ENCODE results near the gene GABPB2. TPM values are rescaled to one million over a fixed set of nuclear protein-coding genes. Genes with fewer than 3 reads are reported as not detected.
A peak's percentile ranks its signal among the peaks of the same experiment; 100 is the strongest.

GABPB2 gene
- total and polyA plus RNA-seq, 2 experiments from 2014 or later = 1.7 to 4.6 TPM

GRCh38 chr1:151165738-151166504 lies 95.4 kb downstream of the GABPB2 start, which contains the start of the genes LYSMD1 and SCNM1:
LYSMD1 (minus strand) TSS chr1:151165902; CDS start chr1:151165258, 644 bp downstream.
SCNM1 (plus strand) TSS chr1:151166144; CDS start chr1:151166153, 9 bp downstream.
- H3K36me3 ChIP-seq = peaks cover 19% of the 10 kb centered on the region
- peak within 1 kb of the TSS; percentile 75 for H3K4me3 ChIP-seq
- DNase-seq (ENCODE audit: low read depth in 1 of 2, low spot score in 1 of 2) = peak; percentile 97 to 99
- TF ChIP-seq CTCF (IDR thresholded peaks at IDR 0.05; ENCODE audit: low read depth, low read length) = no peak
- no peaks in the 10 kb centered on the region for H3K9me3 ChIP-seq (ENCODE audit: low read depth)
- H3K4me1 ChIP-seq (ENCODE audit: low read depth) = peaks cover 14% of the 10 kb centered on the region
- peak within 1 kb of the TSS; percentile 89 for H3K27ac ChIP-seq
- H3K27me3 ChIP-seq = no peaks in the 10 kb centered on the region

GRCh38 chr1:151166505-151166956 lies 96.0 kb downstream of the GABPB2 start:
- no peak for TF ChIP-seq CTCF (IDR thresholded peaks at IDR 0.05; ENCODE audit: low read depth, low read length)
- no peaks in the 10 kb centered on the region for H3K27me3 ChIP-seq
- H3K4me3 ChIP-seq = peak overlapping the region; percentile 75
- H3K4me1 ChIP-seq (ENCODE audit: low read depth) = peaks cover 14% of the 10 kb centered on the region
- H3K27ac ChIP-seq = peak overlapping the region; percentile 68
- H3K9me3 ChIP-seq (ENCODE audit: low read depth) = no peaks in the 10 kb centered on the region
- peak; percentile 49 to 70 for DNase-seq (ENCODE audit: low read depth in 1 of 2, low spot score in 1 of 2)
- peaks cover 16% of the 10 kb centered on the region for H3K36me3 ChIP-seq

DNA sequence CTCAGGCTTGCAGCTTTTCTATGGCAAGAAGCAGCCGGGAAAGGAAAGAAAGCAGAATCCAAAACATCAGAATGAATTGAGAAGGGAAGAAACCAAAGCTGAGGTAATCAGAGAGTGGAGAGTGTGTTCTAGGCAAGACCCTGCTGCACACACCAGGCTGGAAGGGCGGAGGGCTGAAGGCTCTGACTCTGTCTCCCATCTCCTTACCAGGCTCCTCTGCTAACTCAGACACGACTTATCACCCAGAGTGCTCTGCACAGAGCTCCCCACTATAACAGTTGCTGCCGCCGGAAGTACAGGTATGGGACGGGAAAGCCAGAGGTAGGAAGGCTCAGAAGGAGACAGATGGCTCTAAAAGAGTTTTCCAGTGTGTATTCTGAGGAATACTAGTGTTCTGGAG lies 96.6 kb downstream of the GABPB2 start:
- Histone ChIP-seq H3K9me3 (ENCODE audit: low read depth) (no peaks in the 10 kb centered on the region), H3K4me1 (ENCODE audit: low read depth) (peaks cover 14% of the 10 kb centered on the region), H3K36me3 (peaks cover 12% of the 10 kb centered on the region), H3K4me3 (peak overlapping the region; percentile 75), H3K27ac (peak overlapping the region; percentile 68), H3K27me3 (no peaks in the 10 kb centered on the region)
- TF ChIP-seq CTCF (IDR thresholded peaks at IDR 0.05; ENCODE audit: low read depth, low read length) = no peak
- no peak for DNase-seq (ENCODE audit: low read depth in 1 of 2, low spot score in 1 of 2)

- no peak overlapping the region for H3K4me3 ChIP-seq
- TF ChIP-seq CTCF (IDR thresholded peaks at IDR 0.05; ENCODE audit: low read depth, low read length) = no peak
- H3K36me3 ChIP-seq = peaks cover 14% of the 10 kb centered on the region
- no peaks in the 10 kb centered on the region for H3K9me3 ChIP-seq (ENCODE audit: low read depth)
- no peak for DNase-seq (ENCODE audit: low read depth in 1 of 2, low spot score in 1 of 2)
- H3K27me3 ChIP-seq = no peaks in the 10 kb centered on the region
- no peak overlapping the region for H3K27ac ChIP-seq
- H3K4me1 ChIP-seq (ENCODE audit: low read depth) = peaks cover 6% of the 10 kb centered on the region
Observed at GRCh38 chr1:151171190-151171589, 100.6 kb downstream of the GABPB2 start.

Other genes starting within 250 kb of the GABPB2 start
- gene ARNT, start 194.2 kb upstream of the GABPB2 start, total RNA-seq = 46.8 and 87.3 TPM in 2 replicates
- 29.4 and 44.0 TPM in 2 replicates for gene ARNT, start 194.2 kb upstream of the GABPB2 start, polyA plus RNA-seq
- gene CTXND2, start 183.6 kb upstream of the GABPB2 start, total RNA-seq = not detected in 2 replicates
- not detected in 2 replicates for gene CTXND2, start 183.6 kb upstream of the GABPB2 start, polyA plus RNA-seq
- 37.8 and 69.9 TPM in 2 replicates for gene SETDB1, start 144.4 kb upstream of the GABPB2 start, total RNA-seq
- 20.1 and 23.7 TPM in 2 replicates for gene SETDB1, start 144.4 kb upstream of the GABPB2 start, polyA plus RNA-seq
- 64.7 and 65.0 TPM in 2 replicates for gene CERS2, start 95.9 kb upstream of the GABPB2 start, total RNA-seq
- 119 and 124 TPM in 2 replicates for gene CERS2, start 95.9 kb upstream of the GABPB2 start, polyA plus RNA-seq
- 0.21 and 1.7 TPM in 2 replicates for gene ANXA9, start 88.5 kb upstream of the GABPB2 start, total RNA-seq
- gene ANXA9, start 88.5 kb upstream of the GABPB2 start, polyA plus RNA-seq = 1.4 and 2.0 TPM in 2 replicates
- gene MINDY1, start 63.9 kb upstream of the GABPB2 start, total RNA-seq = 29.3 and 35.6 TPM in 2 replicates
- gene MINDY1, start 63.9 kb upstream of the GABPB2 start, polyA plus RNA-seq = 11.5 and 18.9 TPM in 2 replicates
- gene PRUNE1, start 62.3 kb upstream of the GABPB2 start, total RNA-seq = 44.1 and 51.6 TPM in 2 replicates
- gene PRUNE1, start 62.3 kb upstream of the GABPB2 start, polyA plus RNA-seq = 52.2 and 67.3 TPM in 2 replicates
- gene BNIPL, start 34.2 kb upstream of the GABPB2 start, total RNA-seq = 0.66 and 1.3 TPM in 2 replicates
- gene BNIPL, start 34.2 kb upstream of the GABPB2 start, polyA plus RNA-seq = 0.65 and 1.3 TPM in 2 replicates
- gene C1orf56, start 23.0 kb upstream of the GABPB2 start, total RNA-seq = 11.6 and 13.6 TPM in 2 replicates
- gene C1orf56, start 23.0 kb upstream of the GABPB2 start, polyA plus RNA-seq = 15.6 TPM in 2 replicates
- gene CDC42SE1, start 11.1 kb upstream of the GABPB2 start, total RNA-seq = 42.8 and 49.3 TPM in 2 replicates
- 24.0 and 25.4 TPM in 2 replicates for gene CDC42SE1, start 11.1 kb upstream of the GABPB2 start, polyA plus RNA-seq
- 15.1 and 30.1 TPM in 2 replicates for gene MLLT11, start 10.4 kb upstream of the GABPB2 start, total RNA-seq
- gene MLLT11, start 10.4 kb upstream of the GABPB2 start, polyA plus RNA-seq = 54.5 and 91.6 TPM in 2 replicates
- gene SEMA6C, start 75.9 kb downstream of the GABPB2 start, total RNA-seq = 22.0 and 28.1 TPM in 2 replicates
- 23.3 and 29.9 TPM in 2 replicates for gene SEMA6C, start 75.9 kb downstream of the GABPB2 start, polyA plus RNA-seq
- 0.45 TPM in 1 of 2 replicates, not detected in the other for gene TNFAIP8L2, start 85.9 kb downstream of the GABPB2 start, total RNA-seq
- 0.20 and 0.39 TPM in 2 replicates for gene TNFAIP8L2, start 85.9 kb downstream of the GABPB2 start, polyA plus RNA-seq
- 19.7 and 26.7 TPM in 2 replicates for gene LYSMD1, start 95.1 kb downstream of the GABPB2 start, total RNA-seq
- 4.9 and 8.0 TPM in 2 replicates for gene LYSMD1, start 95.1 kb downstream of the GABPB2 start, polyA plus RNA-seq
- 30.8 and 50.9 TPM in 2 replicates for gene SCNM1, start 95.4 kb downstream of the GABPB2 start, total RNA-seq
- gene SCNM1, start 95.4 kb downstream of the GABPB2 start, polyA plus RNA-seq = 66.5 and 80.7 TPM in 2 replicates
- 0.48 TPM in 1 of 2 replicates, not detected in the other for gene TMOD4, start 105.2 kb downstream of the GABPB2 start, total RNA-seq
- gene TMOD4, start 105.2 kb downstream of the GABPB2 start, polyA plus RNA-seq = 0.44 TPM in 1 of 2 replicates, not detected in the other
- gene VPS72, start 119.4 kb downstream of the GABPB2 start, total RNA-seq = 47.5 and 60.0 TPM in 2 replicates
- 64.7 and 82.7 TPM in 2 replicates for gene VPS72, start 119.4 kb downstream of the GABPB2 start, polyA plus RNA-seq
- 36.4 and 91.3 TPM in 2 replicates for gene PIP5K1A, start 127.8 kb downstream of the GABPB2 start, total RNA-seq
- gene PIP5K1A, start 127.8 kb downstream of the GABPB2 start, polyA plus RNA-seq = 21.6 and 28.8 TPM in 2 replicates
- gene PSMD4, start 184.0 kb downstream of the GABPB2 start, total RNA-seq = 140 and 199 TPM in 2 replicates
- gene PSMD4, start 184.0 kb downstream of the GABPB2 start, polyA plus RNA-seq = 246 and 277 TPM in 2 replicates
- 31.9 and 48.5 TPM in 2 replicates for gene ZNF687, start 211.5 kb downstream of the GABPB2 start, total RNA-seq
- 3.6 and 5.4 TPM in 2 replicates for gene ZNF687, start 211.5 kb downstream of the GABPB2 start, polyA plus RNA-seq